Measurements from ENCODE around the gene OCA2.

Gene OCA2

GRCh38 chr15:28079313-28079969, 19.7 kb downstream of the OCA2 start:
- H3K27me3 ChIP-seq (ENCODE audit: control insufficient read depth, insufficient read depth, low read length), result no peaks in the 10 kb centered on the region
- H3K9me3 ChIP-seq (ENCODE audit: control insufficient read depth, insufficient read depth, low read length), result no peaks in the 10 kb centered on the region
- H3K36me3 ChIP-seq (ENCODE audit: control insufficient read depth, insufficient read depth, low read length), result no peaks in the 10 kb centered on the region
- no peak overlapping the region for H3K27ac ChIP-seq (ENCODE audit: low read length)
- H3K4me3 ChIP-seq (ENCODE audit: low read length), result no peak overlapping the region
- no peaks in the 10 kb centered on the region for H3K4me1 ChIP-seq (ENCODE audit: control insufficient read depth, insufficient read depth, low read length)
- no CpG with 5 or more reads among the region's 9 CpGs for WGBS (ENCODE audit: insufficient coverage, insufficient read length)
- no peak for DNase-seq (ENCODE audit: low read depth, low spot score)

- Histone ChIP-seq H3K36me3 (ENCODE audit: control insufficient read depth, insufficient read depth, low read length) (no peaks in the 10 kb centered on the region), H3K27ac (ENCODE audit: low read length) (no peak overlapping the region), H3K4me1 (ENCODE audit: control insufficient read depth, insufficient read depth, low read length) (no peaks in the 10 kb centered on the region), H3K4me3 (ENCODE audit: low read length) (no peak overlapping the region), H3K9me3 (ENCODE audit: control insufficient read depth, insufficient read depth, low read length) (no peaks in the 10 kb centered on the region), H3K27me3 (ENCODE audit: control insufficient read depth, insufficient read depth, low read length) (no peaks in the 10 kb centered on the region)
- DNase-seq (ENCODE audit: low read depth, low spot score), result no peak
- WGBS (ENCODE audit: insufficient coverage, insufficient read length), result no CpG with 5 or more reads among the region's 1 CpG
These were observed 20.9 kb downstream of the OCA2 start for GRCh38 chr15:28078191-28078719.

- no peaks in the 10 kb centered on the region for H3K9me3 ChIP-seq (ENCODE audit: control insufficient read depth, insufficient read depth, low read length)
- no peak overlapping the region for H3K27ac ChIP-seq (ENCODE audit: low read length)
- H3K36me3 ChIP-seq (ENCODE audit: control insufficient read depth, insufficient read depth, low read length), result no peaks in the 10 kb centered on the region
- no peak overlapping the region for H3K4me3 ChIP-seq (ENCODE audit: low read length)
- no peak for DNase-seq (ENCODE audit: low read depth, low spot score)
- WGBS (ENCODE audit: insufficient coverage, insufficient read length), result no CpG with 5 or more reads among the region's 1 CpG
- H3K4me1 ChIP-seq (ENCODE audit: control insufficient read depth, insufficient read depth, low read length), result no peaks in the 10 kb centered on the region
- no peaks in the 10 kb centered on the region for H3K27me3 ChIP-seq (ENCODE audit: control insufficient read depth, insufficient read depth, low read length)
These were observed 23.5 kb downstream of the OCA2 start for GRCh38 chr15:28075573-28075972.

- H3K4me3 ChIP-seq (ENCODE audit: low read length), result no peak overlapping the region
- no peaks in the 10 kb centered on the region for H3K36me3 ChIP-seq (ENCODE audit: control insufficient read depth, insufficient read depth, low read length)
- H3K4me1 ChIP-seq (ENCODE audit: control insufficient read depth, insufficient read depth, low read length), result no peaks in the 10 kb centered on the region
- no CpG with 5 or more reads among the region's 1 CpG for WGBS (ENCODE audit: insufficient coverage, insufficient read length)
- no peak for DNase-seq (ENCODE audit: low read depth, low spot score)
- H3K9me3 ChIP-seq (ENCODE audit: control insufficient read depth, insufficient read depth, low read length), result no peaks in the 10 kb centered on the region; the same call in 1 of the 2 replicates
- no peak overlapping the region for H3K27ac ChIP-seq (ENCODE audit: low read length)
- no peaks in the 10 kb centered on the region for H3K27me3 ChIP-seq (ENCODE audit: control insufficient read depth, insufficient read depth, low read length)
These were observed 30.2 kb downstream of the OCA2 start for GRCh38 chr15:28068930-28069329.

GRCh38 chr15:28066231-28066630, 32.9 kb downstream of the OCA2 start:
- Histone ChIP-seq H3K9me3 (ENCODE audit: control insufficient read depth, insufficient read depth, low read length) (no peaks in the 10 kb centered on the region; the same call in 1 of the 2 replicates), H3K27me3 (ENCODE audit: control insufficient read depth, insufficient read depth, low read length) (no peaks in the 10 kb centered on the region), H3K4me3 (ENCODE audit: low read length) (no peak overlapping the region), H3K4me1 (ENCODE audit: control insufficient read depth, insufficient read depth, low read length) (no peaks in the 10 kb centered on the region), H3K27ac (ENCODE audit: low read length) (no peak overlapping the region), H3K36me3 (ENCODE audit: control insufficient read depth, insufficient read depth, low read length) (no peaks in the 10 kb centered on the region)
- DNase-seq (ENCODE audit: low read depth, low spot score), result no peak
- WGBS (ENCODE audit: insufficient coverage, insufficient read length), result no CpG with 5 or more reads among the region's 3 CpGs

- H3K4me3 ChIP-seq (ENCODE audit: low read length), result no peak overlapping the region
- H3K9me3 ChIP-seq (ENCODE audit: control insufficient read depth, insufficient read depth, low read length), result peaks cover 5% of the 10 kb centered on the region
- WGBS (ENCODE audit: insufficient coverage, insufficient read length), result no CpG with 5 or more reads among the region's 8 CpGs
- H3K4me1 ChIP-seq (ENCODE audit: control insufficient read depth, insufficient read depth, low read length), result no peaks in the 10 kb centered on the region
- H3K27me3 ChIP-seq (ENCODE audit: control insufficient read depth, insufficient read depth, low read length), result no peaks in the 10 kb centered on the region
- no peak for DNase-seq (ENCODE audit: low read depth, low spot score)
- no peak overlapping the region for H3K27ac ChIP-seq (ENCODE audit: low read length)
- H3K36me3 ChIP-seq (ENCODE audit: control insufficient read depth, insufficient read depth, low read length), result no peaks in the 10 kb centered on the region
These were observed 39.1 kb downstream of the OCA2 start for GRCh38 chr15:28060005-28060404.

- WGBS (ENCODE audit: insufficient coverage, insufficient read length), result no CpG with 5 or more reads among the region's 6 CpGs
These were observed 41.0 kb downstream of the OCA2 start for GRCh38 chr15:28058082-28058481.

GRCh38 chr15:28051955-28052633, 47.0 kb downstream of the OCA2 start:
- Histone ChIP-seq H3K27ac (ENCODE audit: low read length) (no peak overlapping the region), H3K27me3 (ENCODE audit: control insufficient read depth, insufficient read depth, low read length) (no peaks in the 10 kb centered on the region), H3K9me3 (ENCODE audit: control insufficient read depth, insufficient read depth, low read length) (no peaks in the 10 kb centered on the region; the same call in 1 of the 2 replicates), H3K4me1 (ENCODE audit: control insufficient read depth, insufficient read depth, low read length) (no peaks in the 10 kb centered on the region; the same call in 1 of the 2 replicates), H3K4me3 (ENCODE audit: low read length) (no peak overlapping the region), H3K36me3 (ENCODE audit: control insufficient read depth, insufficient read depth, low read length) (no peaks in the 10 kb centered on the region)
- no CpG with 5 or more reads among the region's 5 CpGs for WGBS (ENCODE audit: insufficient coverage, insufficient read length)
- no peak for DNase-seq (ENCODE audit: low read depth, low spot score)

More at GRCh38 chr15:28058082-28058481, 41.0 kb downstream of the OCA2 start:
- Histone ChIP-seq H3K27me3 (ENCODE audit: control insufficient read depth, insufficient read depth, low read length) (no peaks in the 10 kb centered on the region), H3K4me3 (ENCODE audit: low read length) (no peak overlapping the region), H3K27ac (ENCODE audit: low read length) (no peak overlapping the region), H3K4me1 (ENCODE audit: control insufficient read depth, insufficient read depth, low read length) (no peaks in the 10 kb centered on the region), H3K36me3 (ENCODE audit: control insufficient read depth, insufficient read depth, low read length) (no peaks in the 10 kb centered on the region), H3K9me3 (ENCODE audit: control insufficient read depth, insufficient read depth, low read length) (peaks cover 5% of the 10 kb centered on the region)
- no peak for DNase-seq (ENCODE audit: low read depth, low spot score)

- Histone ChIP-seq H3K27me3 (ENCODE audit: control insufficient read depth, insufficient read depth, low read length) (no peaks in the 10 kb centered on the region), H3K36me3 (ENCODE audit: control insufficient read depth, insufficient read depth, low read length) (no peaks in the 10 kb centered on the region), H3K4me3 (ENCODE audit: low read length) (no peak overlapping the region)
These were observed 49.5 kb downstream of the OCA2 start for GRCh38 chr15:28049581-28049980.

GRCh38 chr15:28047277-28047676, 51.8 kb downstream of the OCA2 start:
- Histone ChIP-seq H3K27me3 (ENCODE audit: control insufficient read depth, insufficient read depth, low read length) (no peaks in the 10 kb centered on the region), H3K36me3 (ENCODE audit: control insufficient read depth, insufficient read depth, low read length) (no peaks in the 10 kb centered on the region), H3K4me1 (ENCODE audit: control insufficient read depth, insufficient read depth, low read length) (no peaks in the 10 kb centered on the region; the same call in 1 of the 2 replicates), H3K9me3 (ENCODE audit: control insufficient read depth, insufficient read depth, low read length) (no peaks in the 10 kb centered on the region), H3K27ac (ENCODE audit: low read length) (no peak overlapping the region), H3K4me3 (ENCODE audit: low read length) (no peak overlapping the region)
- WGBS (ENCODE audit: insufficient coverage, insufficient read length), result no CpG with 5 or more reads among the region's 3 CpGs
- no peak for DNase-seq (ENCODE audit: low read depth, low spot score)

More at GRCh38 chr15:28049581-28049980, 49.5 kb downstream of the OCA2 start:
- Histone ChIP-seq H3K4me1 (ENCODE audit: control insufficient read depth, insufficient read depth, low read length) (no peaks in the 10 kb centered on the region; the same call in 1 of the 2 replicates), H3K27ac (ENCODE audit: low read length) (no peak overlapping the region), H3K9me3 (ENCODE audit: control insufficient read depth, insufficient read depth, low read length) (no peaks in the 10 kb centered on the region)
- no CpG with 5 or more reads among the region's 3 CpGs for WGBS (ENCODE audit: insufficient coverage, insufficient read length)
- DNase-seq (ENCODE audit: low read depth, low spot score), result no peak
